ENCODE measurements around the gene CLMN.
A peak's percentile ranks its signal among the peaks of the same experiment; 100 is the strongest.
"Not testable (repeated sequence)": the region's sequence is repeated elsewhere in the genome, so short reads cannot be mapped to it uniquely, and the experiment has no call there.

The CLMN gene

GRCh38 chr14:95211721-95212504 is 107.8 kb downstream of the CLMN start:
- no peak for DNase-seq

GRCh38 chr14:95210699-95211098 is 109.0 kb downstream of the CLMN start:
- DNase-seq: no peak

- DNase-seq: no peak
These were observed 111.1 kb downstream of the CLMN start for GRCh38 chr14:95208598-95208997.

- no peak for DNase-seq
These were observed 112.1 kb downstream of the CLMN start for GRCh38 chr14:95207475-95208233.

- DNase-seq: no peak
These were observed 113.2 kb downstream of the CLMN start for GRCh38 chr14:95206534-95206933.

GRCh38 chr14:95204705-95205104 is 115.0 kb downstream of the CLMN start:
- no peak for DNase-seq

- not testable (repeated sequence) for DNase-seq
These were observed 118.0 kb downstream of the CLMN start for GRCh38 chr14:95201745-95202144.

- no peak for DNase-seq
These were observed 119.3 kb downstream of the CLMN start for GRCh38 chr14:95200404-95200803.

GRCh38 chr14:95199298-95199983 is 120.3 kb downstream of the CLMN start:
- DNase-seq: no peak

GRCh38 chr14:95198320-95198719 is 121.4 kb downstream of the CLMN start:
- no peak for DNase-seq

GRCh38 chr14:95197551-95197950 is 122.2 kb downstream of the CLMN start:
- no peak for DNase-seq

GRCh38 chr14:95196826-95197545 is 122.7 kb downstream of the CLMN start:
- DNase-seq: no peak

- peak; percentile 34 for DNase-seq
These were observed 123.4 kb downstream of the CLMN start for GRCh38 chr14:95196268-95196667.

- DNase-seq: no peak
These were observed 124.7 kb downstream of the CLMN start for GRCh38 chr14:95195031-95195430.

GRCh38 chr14:95193081-95193480 is 126.6 kb downstream of the CLMN start:
- DNase-seq: no peak

- DNase-seq: no peak
These were observed 127.4 kb downstream of the CLMN start for GRCh38 chr14:95192311-95192710.

GRCh38 chr14:95191445-95192199 is 128.1 kb downstream of the CLMN start:
- no peak for DNase-seq

GRCh38 chr14:95190857-95191256 is 128.9 kb downstream of the CLMN start:
- no peak for DNase-seq

GRCh38 chr14:95190346-95190840 is 129.3 kb downstream of the CLMN start:
- DNase-seq: no peak

GRCh38 chr14:95189367-95190132 is 130.2 kb downstream of the CLMN start:
- DNase-seq: no peak

- no peak for DNase-seq
These were observed 131.3 kb downstream of the CLMN start for GRCh38 chr14:95188380-95188779.

Measured in activated CD4-positive, alpha-beta T cell treated with anti-CD3 and anti-CD28 coated beads, Interleukin-10, Interleukin-2, amounts not matched to agents 100 ng/mL and 50 ng/mL, durations not matched to agents 16 hours and 8 hours (primary cell).